Heart left ventricle (tissue), 16 donors: Measurements from ENCODE around the gene RPF1. TPM values are rescaled to one million over a fixed set of nuclear protein-coding genes. Genes with fewer than 3 reads are reported as not detected.

Source experiments
- ATAC-seq, 4 donors: fragments of 200-7000 bp; cut with Tn5 transposase; one replicate each; pipeline ENCODE4 v1.9.1; 2020 to 2022; ENCODE audit warnings: moderate library complexity in 4 of 4, mild to moderate bottlenecking in 3 of 4, moderate number of reproducible peaks in 1 of 4
- DNase-seq, 5 donors: peaks; one replicate each; pipeline ENCODE4 v3.0.0-alpha.2; 2020
- H3K27ac ChIP-seq, 12 donors: fragments of 200-600 bp; sonication (generic) in 4 of 12; one replicate each; pipeline versions ENCODE4 v1.5.0 to v1.8.0; 2016 to 2022; ENCODE audit warnings: mild to moderate bottlenecking in 2 of 12
- H3K27me3 ChIP-seq, 9 donors: fragments of 200-600 bp; sonication (generic) in 2 of 9; one replicate each; pipeline versions ENCODE4 v1.5.1 to v1.8.0; 2016 to 2022; ENCODE audit warnings: mild to moderate bottlenecking in 3 of 9
- H3K36me3 ChIP-seq, 9 donors: fragments of 200-600 bp; sonication (generic) in 2 of 9; one replicate each; pipeline versions ENCODE4 v1.5.0 to v1.8.0; 2018 to 2022; ENCODE audit warnings: mild to moderate bottlenecking in 2 of 9
- H3K4me1 ChIP-seq, 12 donors: fragments of 200-600 bp; sonication (generic) in 4 of 12; one replicate each; pipeline versions ENCODE4 v1.5.0 to v1.8.0; 2016 to 2022; ENCODE audit warnings: mild to moderate bottlenecking in 3 of 12
- H3K4me3 ChIP-seq, 12 donors: fragments of 200-600 bp; sonication (generic) in 4 of 12; one replicate each; pipeline versions ENCODE4 v1.5.0 to v1.8.0; 2017 to 2022; ENCODE audit warnings: mild to moderate bottlenecking in 9 of 12, moderate library complexity in 4 of 12
- H3K9me3 ChIP-seq, 12 donors: fragments of 200-600 bp; sonication (generic) in 4 of 12; one replicate each; pipeline versions ENCODE4 v1.5.0 to v1.8.0; 2016 to 2022; ENCODE audit warnings: mild to moderate bottlenecking in 1 of 12
- POLR2A ChIP-seq, 2 donors: fragments of 450-650 bp; IDR thresholded peaks; one replicate each; pipeline ENCODE4 v1.6.1; 2017; ENCODE audit warnings: antibody characterized with exemption in 2 of 2, mild to moderate bottlenecking in 2 of 2, moderate library complexity in 2 of 2
- WGBS, 4 donors: extraction: QIAGEN DNeasy Blood & Tissue Kit in 2 of 4; methylation state at CpG; one replicate each; pipeline versions ENCODE4 v1.1.5 to v1.1.7; 2013 to 2018; 5-methylcytosine and 5-hydroxymethylcytosine counted together
- intact Hi-C, 10 donors: fragments of 100-400 bp; cut with DNase I; formaldehyde crosslinking; loops; one replicate each; pipeline versions ENCODE4 v1.11.1 to v1.14.2; 2022
- long read RNA-seq, 3 donors: library from polyadenylated mRNA; unstranded; transcript quantifications; one replicate each; pipeline ENCODE4 v2.0.0, GENCODE V29; 2020 to 2021
- polyA plus RNA-seq, 2 donors: library from polyadenylated mRNA; stranded (reverse); fragments of 200-250 nt; gene quantifications; one replicate each; pipeline ENCODE4 v1.2.3, GENCODE V29; 2013
- total RNA-seq, 9 donors: library from RNA; depleted of rRNA in 2 of 9; stranded (reverse); fragments of >200 nt in 2 of 9; fragmentation: NEBNext Ultra II Directional in 3 of 9; extraction: Animal tissue kit (Norgen Biotek cat#: 25700) in 3 of 9; gene quantifications; one replicate each; pipeline versions ENCODE4 v1.1.0 to v1.2.4, GENCODE V29; 2016 to 2023
- TF ChIP-seq, protein P1 (sequence below), 12 donors: fragments of 200-600 bp; sonication (generic) in 4 of 12; IDR thresholded peaks; one replicate each; pipeline versions ENCODE4 v1.5.0 to v1.8.0; 2018 to 2022; ENCODE audit warnings: antibody characterized with exemption in 12 of 12, mild to moderate bottlenecking in 5 of 12
- donor health status: ischemic (EF 13 %, LVEDD 7.1; RV severe dilation, severe dysfunction).
- donor health status: healthy with polysubstance abuse.
- donor health status: DM: no; HTN: yes; CAD: no.
- donor health status: DM: no; HTN: no; CAD: no.
- donor health status: ischemic (EF 25% LVEDD 6.9; RV normal size, moderate dysfunction).
- donor health status: ischemic (EF 25% LVEDD 5.7; RV mildly dilated, moderate dysfunction).
- donor health status: healthy.
- donor health status: DM: yes; HTN: yes; CAD: no.
- donor health status: ischemic (EF 35%, LVEDD 5.7; RV mildly dilated, moderate dysfunction).
- donor health status: nonischemic (EF 11% LVEDD 7.7; RV severe dilation, severe dysfunction).
- donor health status: DM: yes; HTN: yes; CAD: no.
- donor health status: PGD.
- donor health status: ischemic (EF 29% LVEDD 5.4; RV normal size, mild dysfunction).
- donor health status: nonischemic (EF 23%, LVEDD 6.1; RV moderate dilation, normal function).

Gene RPF1, protein sequence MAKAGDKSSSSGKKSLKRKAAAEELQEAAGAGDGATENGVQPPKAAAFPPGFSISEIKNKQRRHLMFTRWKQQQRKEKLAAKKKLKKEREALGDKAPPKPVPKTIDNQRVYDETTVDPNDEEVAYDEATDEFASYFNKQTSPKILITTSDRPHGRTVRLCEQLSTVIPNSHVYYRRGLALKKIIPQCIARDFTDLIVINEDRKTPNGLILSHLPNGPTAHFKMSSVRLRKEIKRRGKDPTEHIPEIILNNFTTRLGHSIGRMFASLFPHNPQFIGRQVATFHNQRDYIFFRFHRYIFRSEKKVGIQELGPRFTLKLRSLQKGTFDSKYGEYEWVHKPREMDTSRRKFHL
- 10 to 100 TPM; 30.3 to 63.9 (median 34.5) TPM for total RNA-seq
- polyA plus RNA-seq = 10 to 100 TPM; 23.9 to 66.8 TPM
- long read RNA-seq, donor 1, transcript RPF1-201 (9 exons, 1,385 nt) = major isoform, 12 of 14 reads
- long read RNA-seq, donor 1, partial matches to known transcripts = 2 of 14 reads
- long read RNA-seq, donor 1, other reads (novel, unspliced or antisense) = 0 of 14 reads
- long read RNA-seq, donor 2, transcript RPF1-201 (9 exons, 1,385 nt) = major isoform, 43 of 46 reads
- long read RNA-seq, donor 2, partial matches to known transcripts = 2 of 46 reads
- long read RNA-seq, donor 2, other reads (novel, unspliced or antisense) = 1 of 46 reads
- long read RNA-seq, donor 3, transcript RPF1-201 (9 exons, 1,385 nt) = major isoform, 12 of 17 reads
- long read RNA-seq, donor 3, partial matches to known transcripts = 3 of 17 reads
- long read RNA-seq, donor 3, other reads (novel, unspliced or antisense) = 2 of 17 reads

DNA sequence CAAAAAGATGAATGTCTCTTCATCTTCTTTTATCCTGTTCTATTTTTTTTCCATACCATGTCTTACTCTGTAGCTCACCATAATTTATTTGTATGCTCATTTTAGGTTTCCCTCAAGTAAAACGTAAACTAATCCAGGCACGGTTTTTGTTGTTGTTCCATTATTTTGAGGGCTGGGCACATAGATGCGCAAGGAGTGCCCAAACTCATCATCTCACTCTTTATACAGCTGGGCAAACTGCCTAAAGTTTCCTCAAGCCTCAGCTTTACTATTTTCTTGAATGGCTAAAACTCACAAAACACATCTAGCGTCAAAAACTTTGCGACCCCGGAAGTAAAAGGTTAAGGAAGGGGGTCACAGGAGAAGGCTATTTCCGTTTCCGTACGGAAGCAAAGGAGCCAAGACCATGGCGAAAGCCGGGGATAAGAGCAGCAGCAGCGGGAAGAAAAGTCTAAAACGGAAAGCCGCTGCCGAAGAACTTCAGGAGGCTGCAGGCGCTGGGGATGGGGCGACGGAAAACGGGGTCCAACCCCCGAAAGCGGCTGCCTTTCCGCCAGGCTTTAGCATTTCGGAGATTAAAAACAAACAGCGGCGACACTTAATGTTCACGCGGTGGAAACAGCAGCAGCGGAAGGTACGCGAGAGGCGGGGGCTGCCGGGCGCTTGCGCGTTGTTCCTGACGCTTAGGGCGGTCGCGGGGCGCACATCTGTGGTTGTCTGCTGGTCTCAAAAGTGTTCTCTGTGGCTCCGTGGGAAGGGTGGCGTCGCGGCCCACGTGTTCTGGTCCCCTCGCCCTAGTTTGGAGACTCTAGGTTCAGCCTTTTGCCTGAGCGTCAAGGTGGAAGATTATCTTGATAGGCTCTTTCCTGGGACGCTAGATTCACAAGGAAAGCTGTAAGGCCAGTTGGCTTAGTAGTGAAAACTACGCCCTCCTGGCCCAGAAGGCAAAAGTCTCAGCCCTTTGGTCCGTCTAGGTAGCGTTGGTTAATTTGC lies at the start of gene RPF1:
RPF1 (plus strand) TSS at position 391 of the 993 bp plus-strand sequence; CDS start at position 407, 16 bp downstream.
- 5 to 6% (median 5%) methylated on average over 43 to 51 of the region's 51 CpGs for WGBS, 4 donors
- peaks cover 0 to 4% (median 0%) of the 10 kb centered on the region in 12 donors for H3K9me3 ChIP-seq
- H3K36me3 ChIP-seq = peaks cover 0 to 32% (median 27%) of the 10 kb centered on the region in 9 donors
- intact Hi-C loops = loop anchor here in 4 of 10 donors (1.0 to 10.0 kb wide), 4 partner anchors 26 to 126 kb away; partner anchors contain the start of genes CTBS (in 2 of the 4), GNG5 (in 1 of the 4) and SPATA1 (in 1 of the 4)
- peaks cover 0 to 32% (median 20%) of the 10 kb centered on the region in 12 donors for H3K4me1 ChIP-seq
- H3K4me3 ChIP-seq = peak within 1 kb of the TSS; percentile 45 to 88 (median 79)
- peak within 1 kb of the TSS; percentile 70 to 96 (median 84) for H3K27ac ChIP-seq
- ATAC-seq (peak; percentile 92 to 98 (median 96)), DNase-seq (peak; percentile 66 to 87 (median 74))
- peaks cover 0 to 38% (median 8%) of the 10 kb centered on the region in 9 donors for H3K27me3 ChIP-seq
- TF ChIP-seq, protein P1, sequence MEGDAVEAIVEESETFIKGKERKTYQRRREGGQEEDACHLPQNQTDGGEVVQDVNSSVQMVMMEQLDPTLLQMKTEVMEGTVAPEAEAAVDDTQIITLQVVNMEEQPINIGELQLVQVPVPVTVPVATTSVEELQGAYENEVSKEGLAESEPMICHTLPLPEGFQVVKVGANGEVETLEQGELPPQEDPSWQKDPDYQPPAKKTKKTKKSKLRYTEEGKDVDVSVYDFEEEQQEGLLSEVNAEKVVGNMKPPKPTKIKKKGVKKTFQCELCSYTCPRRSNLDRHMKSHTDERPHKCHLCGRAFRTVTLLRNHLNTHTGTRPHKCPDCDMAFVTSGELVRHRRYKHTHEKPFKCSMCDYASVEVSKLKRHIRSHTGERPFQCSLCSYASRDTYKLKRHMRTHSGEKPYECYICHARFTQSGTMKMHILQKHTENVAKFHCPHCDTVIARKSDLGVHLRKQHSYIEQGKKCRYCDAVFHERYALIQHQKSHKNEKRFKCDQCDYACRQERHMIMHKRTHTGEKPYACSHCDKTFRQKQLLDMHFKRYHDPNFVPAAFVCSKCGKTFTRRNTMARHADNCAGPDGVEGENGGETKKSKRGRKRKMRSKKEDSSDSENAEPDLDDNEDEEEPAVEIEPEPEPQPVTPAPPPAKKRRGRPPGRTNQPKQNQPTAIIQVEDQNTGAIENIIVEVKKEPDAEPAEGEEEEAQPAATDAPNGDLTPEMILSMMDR (IDR thresholded peaks at IDR 0.05) = no peak
- TF ChIP-seq POLR2A (IDR thresholded peaks at IDR 0.05) = peak; percentile 40 to 59

DNA sequence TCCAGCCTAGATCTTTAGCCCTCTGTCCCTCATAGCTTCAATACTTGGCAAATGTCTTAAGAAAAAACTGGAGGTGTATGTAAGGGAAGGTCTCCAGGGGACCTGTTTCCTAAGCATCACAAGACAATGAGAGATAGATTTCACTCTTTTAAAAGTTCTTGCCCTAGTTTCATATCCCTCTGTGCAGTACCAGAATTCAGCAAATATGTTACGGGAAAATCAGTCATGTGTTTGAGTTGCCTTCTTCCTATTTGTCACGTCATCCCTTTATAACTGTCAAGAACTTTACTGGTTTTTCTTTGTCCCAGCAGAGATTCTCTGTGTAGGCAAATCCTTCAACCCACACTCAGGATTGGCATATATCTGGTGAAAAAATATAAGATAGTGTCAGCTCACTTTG lies 48.5 kb upstream of the RPF1 start:
- intact Hi-C loops = loop anchor here (5.0 to 10.0 kb wide), 10 partner anchors 126 to 504 kb away; partner anchors contain the start of genes PRKACB (in 6 of the 10) and SAMD13 (in 2 of the 10)
- Histone ChIP-seq H3K27ac (peak overlapping the region in 2 of 12 donors; percentile 19 to 43), H3K4me3 (no peak overlapping the region), H3K4me1 (peaks cover 0 to 22% (median 0%) of the 10 kb centered on the region in 12 donors), H3K27me3 (no peaks in the 10 kb centered on the region), H3K9me3 (peaks cover 0 to 9% (median 0%) of the 10 kb centered on the region in 12 donors), H3K36me3 (no peaks in the 10 kb centered on the region)
- ATAC-seq = peak in 2 of 4 donors; percentile 22 to 42
- WGBS, 4 donors = 66 to 93% (median 80%) methylated on average over 2 of the region's 2 CpGs
- DNase-seq = no peak
- no peak for TF ChIP-seq POLR2A (IDR thresholded peaks at IDR 0.05)
- TF ChIP-seq, protein P1 (IDR thresholded peaks at IDR 0.05) = no peak

DNA sequence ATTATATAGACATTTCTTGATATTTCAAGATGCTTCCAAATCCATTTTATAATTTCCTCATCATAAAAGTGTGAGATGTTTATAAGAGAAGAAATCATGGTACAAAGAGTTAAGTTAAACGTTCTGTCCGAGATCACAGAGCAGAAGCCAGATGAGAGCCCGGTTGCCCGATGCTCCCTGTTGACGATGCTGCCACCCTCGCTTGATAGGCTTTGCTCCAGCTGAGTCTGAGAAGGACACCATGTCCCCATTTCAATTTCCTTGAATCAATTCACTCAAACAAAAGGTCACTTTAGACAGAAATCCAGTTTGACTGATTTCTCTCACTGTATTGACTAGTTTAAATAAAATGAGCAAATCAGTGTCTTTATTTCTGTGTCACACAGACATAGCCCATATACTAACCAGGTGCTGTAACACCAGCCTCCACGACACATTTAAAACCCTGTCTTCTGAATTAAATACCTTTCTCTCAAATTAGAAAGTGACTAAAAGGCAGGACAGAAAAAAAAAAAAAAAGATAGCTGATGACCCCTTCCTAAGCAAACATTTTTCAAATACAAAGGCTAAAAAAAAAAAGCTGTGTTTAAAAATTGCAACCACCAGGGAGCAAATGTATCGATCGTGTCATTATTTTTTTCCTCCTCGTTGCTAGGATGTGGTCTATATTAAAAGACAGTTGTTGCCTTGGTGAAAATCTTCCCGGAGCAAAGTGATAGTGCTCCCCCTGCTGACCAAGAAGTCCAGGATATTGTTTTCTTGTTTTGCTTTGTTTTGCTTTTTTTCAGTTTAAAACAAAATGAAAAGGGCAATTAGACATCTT lies 45.6 kb upstream of the RPF1 start:
- Histone ChIP-seq H3K27ac (no peak overlapping the region), H3K36me3 (no peaks in the 10 kb centered on the region), H3K9me3 (peaks cover 0 to 9% (median 0%) of the 10 kb centered on the region in 12 donors), H3K4me1 (peaks cover 0 to 47% (median 6%) of the 10 kb centered on the region in 12 donors), H3K4me3 (peak overlapping the region in 10 of 12 donors; percentile 17 to 45 (median 34)), H3K27me3 (no peaks in the 10 kb centered on the region)
- 5 to 14% (median 12%) methylated on average over 11 of the region's 11 CpGs for WGBS, 4 donors
- DNase-seq = peak in 3 of 5 donors; percentile 29 to 41 (median 40)
- TF ChIP-seq POLR2A (IDR thresholded peaks at IDR 0.05) = no peak
- TF ChIP-seq, protein P1 (IDR thresholded peaks at IDR 0.05) = peak; percentile 53 to 82 (median 72)
- intact Hi-C loops = loop anchor here (2.0 to 10.0 kb wide), 13 partner anchors 129 to 503 kb away; partner anchors contain the start of genes PRKACB (in 6 of the 10) and SAMD13 (in 2 of the 10)
- peak; percentile 69 to 86 (median 75) for ATAC-seq
